Measurements from ENCODE around the gene CABP1. TPM values are rescaled to one million over a fixed set of nuclear protein-coding genes. Genes with fewer than 3 reads are reported as not detected.

CABP1 gene
- total RNA-seq, result 1 to 10 TPM in 1 of 4 donors, under 1 TPM in 1, not detected in 2; 0.33 to 1.4 TPM

DNA sequence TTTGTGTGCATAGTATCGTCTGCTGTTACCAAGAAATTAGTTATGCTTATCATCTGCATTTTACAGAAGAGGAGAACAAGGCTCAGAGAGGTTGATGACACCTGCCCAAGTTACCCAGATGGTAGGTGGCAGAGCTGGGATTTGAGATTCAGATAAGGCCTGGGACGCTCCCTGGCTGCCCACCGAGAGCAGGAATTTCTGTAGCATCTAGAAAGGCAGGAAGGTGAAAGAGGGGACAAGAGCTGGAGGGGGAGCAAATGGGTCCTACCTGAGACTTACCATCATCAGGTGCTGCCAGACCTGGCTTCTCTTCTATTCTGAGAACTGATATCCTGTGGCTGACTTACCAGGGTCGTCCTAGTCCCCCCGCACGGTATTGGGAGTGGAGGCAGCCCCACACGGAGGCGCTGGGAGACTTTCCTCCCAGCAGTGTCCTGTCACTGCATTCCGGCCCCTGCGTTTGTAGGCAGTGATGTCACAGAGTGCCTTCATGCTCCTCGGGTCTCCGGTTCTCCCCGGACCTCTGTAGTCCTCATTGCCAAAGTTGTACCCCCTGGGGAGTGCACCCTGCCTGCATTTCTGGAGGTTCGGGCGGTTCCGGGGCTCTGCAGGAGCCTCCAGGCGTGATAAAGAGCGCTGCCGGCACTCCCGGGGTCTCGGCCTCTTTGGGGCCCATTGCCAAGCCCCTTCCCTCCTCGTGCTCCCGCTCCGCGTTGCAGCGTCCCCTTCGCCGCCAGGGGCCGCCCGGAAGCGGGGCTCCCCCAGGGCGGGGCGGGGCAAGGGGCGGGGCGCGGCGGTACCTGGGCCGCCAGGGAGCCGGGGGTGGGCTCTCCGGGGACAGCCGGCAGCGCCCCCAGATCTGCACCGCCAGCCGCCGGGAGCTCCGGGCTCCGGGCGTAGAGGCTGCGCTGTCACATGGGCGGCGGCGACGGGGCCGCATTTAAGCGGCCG is at the start of gene CABP1:
TSS of gene CABP1 (plus strand) at position 856 of the 951 bp plus-strand sequence. CDS start at position 916, 60 bp downstream.
- Histone ChIP-seq H3K27ac (no peak within 1 kb of the TSS), H3K4me3 (replicated peaks in 1 of 3) (peak within 1 kb of the TSS in 1 of 3 donors; percentile 28), H3K36me3 (no peaks in the 10 kb centered on the region), H3K27me3 (no peaks in the 10 kb centered on the region), H3K9me3 (no peaks in the 10 kb centered on the region), H3K4me1 (peaks cover 5 to 14% of the 10 kb centered on the region in 2 donors)
- DNase-seq, result peak; percentile 53 to 59
- intact Hi-C loops (cut with DNase I), result no loop called here
- WGBS, 2 donors, result 28 to 30% methylated on average over 12 of the region's 56 CpGs
- TF ChIP-seq, protein P1, sequence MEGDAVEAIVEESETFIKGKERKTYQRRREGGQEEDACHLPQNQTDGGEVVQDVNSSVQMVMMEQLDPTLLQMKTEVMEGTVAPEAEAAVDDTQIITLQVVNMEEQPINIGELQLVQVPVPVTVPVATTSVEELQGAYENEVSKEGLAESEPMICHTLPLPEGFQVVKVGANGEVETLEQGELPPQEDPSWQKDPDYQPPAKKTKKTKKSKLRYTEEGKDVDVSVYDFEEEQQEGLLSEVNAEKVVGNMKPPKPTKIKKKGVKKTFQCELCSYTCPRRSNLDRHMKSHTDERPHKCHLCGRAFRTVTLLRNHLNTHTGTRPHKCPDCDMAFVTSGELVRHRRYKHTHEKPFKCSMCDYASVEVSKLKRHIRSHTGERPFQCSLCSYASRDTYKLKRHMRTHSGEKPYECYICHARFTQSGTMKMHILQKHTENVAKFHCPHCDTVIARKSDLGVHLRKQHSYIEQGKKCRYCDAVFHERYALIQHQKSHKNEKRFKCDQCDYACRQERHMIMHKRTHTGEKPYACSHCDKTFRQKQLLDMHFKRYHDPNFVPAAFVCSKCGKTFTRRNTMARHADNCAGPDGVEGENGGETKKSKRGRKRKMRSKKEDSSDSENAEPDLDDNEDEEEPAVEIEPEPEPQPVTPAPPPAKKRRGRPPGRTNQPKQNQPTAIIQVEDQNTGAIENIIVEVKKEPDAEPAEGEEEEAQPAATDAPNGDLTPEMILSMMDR (IDR thresholded peaks at IDR 0.05), result peak in 4 of 6 experiments; percentile 21 to 53 (median 36)
- no peak for TF ChIP-seq POLR2A (IDR thresholded peaks at IDR 0.05)

DNA sequence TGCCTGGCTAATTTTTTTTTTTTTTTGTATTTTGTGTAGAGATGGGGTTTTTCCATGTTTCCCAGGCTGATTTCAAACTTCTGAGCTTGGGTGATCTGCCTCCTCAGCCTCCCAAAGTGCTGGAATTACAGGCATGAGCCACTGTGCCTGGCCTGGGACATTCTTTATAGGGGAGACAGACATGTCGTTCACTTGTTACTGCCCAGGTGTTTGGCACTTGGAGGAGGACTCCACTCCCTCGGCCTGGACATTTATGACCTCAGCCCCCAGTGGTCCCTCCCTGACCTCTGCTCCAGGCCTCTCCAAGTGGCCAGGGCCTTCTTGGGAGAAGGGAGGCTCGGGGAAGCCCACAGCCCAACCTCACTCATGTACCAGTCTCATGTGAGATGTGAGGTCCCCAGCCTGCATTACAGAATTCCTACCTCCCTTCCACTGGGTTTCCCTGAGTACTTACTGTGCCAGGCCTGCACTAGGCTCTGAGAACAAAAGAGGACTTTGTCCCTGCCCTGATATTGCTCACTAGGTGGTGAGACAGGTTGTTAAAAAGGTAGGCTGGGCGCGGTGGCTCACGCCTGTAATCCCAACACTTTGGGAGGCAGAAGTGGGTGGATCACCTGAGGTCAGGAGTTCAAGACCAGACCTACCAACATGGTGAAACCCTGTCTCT is 49.6 kb upstream of the CABP1 start:
- WGBS, 2 donors, result 87 to 89% methylated on average over 6 of the region's 6 CpGs
- intact Hi-C loops (cut with DNase I), result no loop called here
- TF ChIP-seq POLR2A (IDR thresholded peaks at IDR 0.05), result no peak
- TF ChIP-seq, protein P1 (IDR thresholded peaks at IDR 0.05), result no peak
- no peak overlapping the region for H3K4me3 ChIP-seq (replicated peaks in 1 of 3)
- DNase-seq, result no peak
- no peaks in the 10 kb centered on the region for H3K27me3 ChIP-seq
- no peaks in the 10 kb centered on the region for H3K36me3 ChIP-seq
- H3K4me1 ChIP-seq, result no peaks in the 10 kb centered on the region
- no peaks in the 10 kb centered on the region for H3K9me3 ChIP-seq
- H3K27ac ChIP-seq, result no peak overlapping the region

DNA sequence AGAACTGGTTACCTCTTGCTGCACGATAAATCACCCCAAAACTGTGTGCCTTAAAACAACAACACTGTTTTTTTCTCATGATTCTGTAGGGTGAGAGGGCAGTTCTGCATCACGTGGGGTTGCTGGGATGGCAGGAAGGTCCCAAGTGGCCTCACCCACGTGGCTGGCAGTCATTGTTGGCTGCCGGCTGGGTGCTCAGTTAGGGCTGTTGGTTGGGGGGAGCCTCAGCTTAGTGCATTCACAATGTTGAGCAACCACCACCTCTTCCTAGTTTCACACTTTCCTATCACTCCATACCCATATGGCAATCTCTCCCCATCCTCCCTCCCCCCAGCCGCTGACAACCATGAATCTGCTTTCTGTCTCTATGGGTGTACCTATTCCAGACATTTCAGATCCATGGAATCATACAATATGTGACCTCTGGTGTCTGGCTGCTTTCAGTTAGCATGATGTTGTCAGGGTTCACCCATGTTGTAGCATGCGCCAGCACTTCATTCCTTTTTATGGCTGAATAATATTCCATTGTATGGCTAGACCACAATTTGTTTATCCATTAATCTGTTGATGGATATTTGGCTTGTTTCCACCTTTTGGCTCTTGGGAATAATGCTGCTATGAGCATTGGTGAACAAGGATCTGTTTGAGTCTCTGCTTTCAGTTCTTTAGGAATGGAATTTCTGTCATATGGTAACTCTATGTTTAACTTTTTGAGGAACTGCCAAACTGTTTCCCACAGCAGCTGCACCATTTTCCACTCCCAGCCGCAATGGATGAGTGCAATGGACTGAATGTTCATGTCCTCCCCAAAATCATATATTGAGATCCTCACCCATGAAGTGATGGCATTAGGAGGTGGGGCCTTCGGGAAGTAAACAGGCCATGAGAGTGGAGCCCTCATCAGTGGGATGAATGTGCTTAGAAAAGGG is 48.0 kb upstream of the CABP1 start:
- intact Hi-C loops (cut with DNase I), result no loop called here
- DNase-seq, result no peak
- Histone ChIP-seq H3K27ac (no peak overlapping the region), H3K27me3 (no peaks in the 10 kb centered on the region), H3K4me3 (replicated peaks in 1 of 3) (no peak overlapping the region), H3K9me3 (no peaks in the 10 kb centered on the region), H3K4me1 (no peaks in the 10 kb centered on the region), H3K36me3 (no peaks in the 10 kb centered on the region)
- 65 to 75% methylated on average over 8 of the region's 8 CpGs for WGBS, 2 donors
- TF ChIP-seq, protein P1 (IDR thresholded peaks at IDR 0.05), result no peak
- TF ChIP-seq POLR2A (IDR thresholded peaks at IDR 0.05), result no peak

DNA sequence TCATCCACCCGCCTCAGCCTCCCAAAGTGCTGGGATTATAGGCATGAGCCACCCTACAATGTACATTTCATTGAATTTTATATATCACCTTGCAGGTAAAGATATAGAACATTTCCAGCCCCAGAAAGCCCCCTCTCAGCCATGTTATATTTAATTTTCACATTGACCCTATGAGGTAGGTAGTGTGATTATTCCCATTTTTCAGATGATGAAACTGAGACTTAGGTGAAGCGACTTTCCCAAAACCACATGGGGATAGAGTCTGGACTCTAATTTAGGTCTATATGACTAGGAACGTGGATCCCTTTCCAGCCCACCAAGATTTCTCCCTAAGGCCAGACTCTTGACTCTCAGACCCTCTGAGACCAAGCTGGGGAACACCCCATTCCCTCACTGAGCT is 43.5 kb upstream of the CABP1 start:
- 96% methylated on average over 3 of the region's 3 CpGs for WGBS, 2 donors
- no peak overlapping the region for H3K27ac ChIP-seq

More for the DNA sequence above, 43.5 kb upstream of the CABP1 start:
- no peaks in the 10 kb centered on the region for H3K36me3 ChIP-seq
- no peak overlapping the region for H3K4me3 ChIP-seq (replicated peaks in 1 of 3)
- H3K9me3 ChIP-seq, result no peaks in the 10 kb centered on the region
- no peaks in the 10 kb centered on the region for H3K27me3 ChIP-seq
- DNase-seq, result no peak
- intact Hi-C loops (cut with DNase I), result no loop called here
- TF ChIP-seq POLR2A (IDR thresholded peaks at IDR 0.05), result no peak
- TF ChIP-seq, protein P1 (IDR thresholded peaks at IDR 0.05), result no peak
- H3K4me1 ChIP-seq, result peaks cover 0 to 10% of the 10 kb centered on the region in 2 donors
